HG03439 (cell line): ENCODE results near the gene USP17L13.
"Not testable (repeated sequence)": the region's sequence is repeated elsewhere in the genome, so short reads cannot be mapped to it uniquely, and the experiment has no call there.

Experiments
- ATAC-seq: cut with Tn5 transposase; IDR thresholded peaks from one replicate; pipeline ENCODE4 v1.9.1; 2021; ENCODE audit warnings: mild to moderate bottlenecking, moderate library complexity; ENCODE audit not compliant: unreplicated experiment

USP17L13 gene

GRCh38 chr4:9224596-9224995 is at the start of gene USP17L13:
USP17L13 (plus strand) TSS chr4:9224896; CDS start chr4:9224896, 0 bp downstream.
- not testable (repeated sequence) for ATAC-seq

- ATAC-seq: not testable (repeated sequence)
Observed at GRCh38 chr4:9210357-9210756, 14.3 kb upstream of the USP17L13 start, which contains the start of gene USP17L10. USP17L10 (plus strand) TSS chr4:9210657; CDS start chr4:9210657, 0 bp downstream.

- ATAC-seq: not testable (repeated sequence)
Observed at GRCh38 chr4:9214701-9215100, 10.0 kb upstream of the USP17L13 start.

- not testable (repeated sequence) for ATAC-seq
Observed at GRCh38 chr4:9215105-9215504, 9.6 kb upstream of the USP17L13 start, which contains the start of gene USP17L11. USP17L11 (plus strand) TSS chr4:9215405; CDS start chr4:9215405, 0 bp downstream.

DNA sequence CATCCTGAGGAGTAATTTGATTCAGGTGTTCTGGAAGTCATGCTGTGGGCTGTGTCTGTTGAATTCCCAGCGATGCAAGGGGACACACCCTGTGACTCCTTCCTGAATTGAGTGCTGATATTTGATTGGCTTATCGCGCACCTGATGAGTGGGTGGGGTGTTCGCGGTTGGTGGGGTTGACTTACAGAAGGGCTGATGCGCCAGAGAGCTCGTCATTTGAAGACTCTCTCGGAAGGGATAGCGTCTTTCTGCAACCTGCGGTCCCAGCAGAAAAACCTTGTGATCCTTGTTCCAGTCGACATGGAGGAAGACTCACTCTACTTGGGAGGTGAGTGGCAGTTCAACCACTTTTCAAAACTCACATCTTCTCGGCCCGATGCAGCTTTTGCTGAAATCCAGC is 4.8 kb upstream of the USP17L13 start, which contains the start of gene USP17L12:
TSS of gene USP17L12 (plus strand) at position 301 of the 400 bp plus-strand sequence. CDS start at position 301, 0 bp downstream.
- ATAC-seq: not testable (repeated sequence)

DNA sequence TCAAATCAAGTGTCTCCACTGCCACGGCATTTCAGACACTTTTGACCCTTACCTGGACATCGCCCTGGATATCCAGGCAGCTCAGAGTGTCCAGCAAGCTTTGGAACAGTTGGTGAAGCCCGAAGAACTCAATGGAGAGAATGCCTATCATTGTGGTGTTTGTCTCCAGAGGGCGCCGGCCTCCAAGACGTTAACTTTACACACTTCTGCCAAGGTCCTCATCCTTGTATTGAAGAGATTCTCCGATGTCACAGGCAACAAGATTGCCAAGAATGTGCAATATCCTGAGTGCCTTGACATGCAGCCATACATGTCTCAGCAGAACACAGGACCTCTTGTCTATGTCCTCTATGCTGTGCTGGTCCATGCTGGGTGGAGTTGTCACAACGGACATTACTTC is 5.6 kb downstream of the USP17L13 start:
- ATAC-seq: not testable (repeated sequence)

GRCh38 chr4:9234085-9234484 is 9.4 kb downstream of the USP17L13 start, which contains the start of gene USP17L15:
USP17L15 (plus strand) TSS chr4:9234385; CDS start chr4:9234385, 0 bp downstream.
- not testable (repeated sequence) for ATAC-seq

- not testable (repeated sequence) for ATAC-seq
Observed at GRCh38 chr4:9238461-9238860, 13.8 kb downstream of the USP17L13 start.

- ATAC-seq: not testable (repeated sequence)
Observed at GRCh38 chr4:9243579-9243978, 18.9 kb downstream of the USP17L13 start, which contains the start of gene USP17L17. USP17L17 (plus strand) TSS chr4:9243879; CDS start chr4:9243879, 0 bp downstream.

DNA sequence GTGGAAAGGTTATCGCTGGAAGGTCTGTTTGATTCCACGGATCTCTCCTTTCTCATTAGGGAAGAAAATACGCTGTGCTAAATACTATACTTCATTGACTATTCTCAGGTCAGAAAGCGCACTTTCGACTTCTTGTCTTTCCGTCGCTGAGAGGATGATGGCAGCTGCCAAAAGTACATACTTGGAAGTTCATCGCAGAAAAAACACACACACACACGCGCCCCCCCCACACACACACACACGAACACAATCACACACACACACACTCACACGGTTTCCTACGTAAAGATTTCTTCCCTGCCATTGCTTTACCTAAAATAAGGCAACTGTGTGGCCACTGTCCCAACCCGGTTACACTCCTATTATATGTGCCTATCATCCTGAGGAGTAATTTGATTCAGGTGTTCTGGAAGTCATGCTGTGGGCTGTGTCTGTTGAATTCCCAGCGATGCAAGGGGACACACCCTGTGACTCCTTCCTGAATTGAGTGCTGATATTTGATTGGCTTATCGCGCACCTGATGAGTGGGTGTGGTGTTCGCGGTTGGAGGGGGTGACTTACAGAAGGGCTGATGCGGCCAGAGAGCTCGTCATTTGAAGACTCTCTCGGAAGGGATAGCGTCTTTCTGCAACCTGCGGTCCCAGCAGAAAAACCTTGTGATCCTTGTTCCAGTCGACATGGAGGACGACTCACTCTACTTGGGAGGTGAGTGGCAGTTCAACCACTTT is 23.4 kb downstream of the USP17L13 start, which contains the start of gene USP17L18:
TSS of gene USP17L18 (plus strand) at position 678 of the 728 bp plus-strand sequence. CDS start at position 678, 0 bp downstream.
- ATAC-seq: not testable (repeated sequence)

- ATAC-seq: not testable (repeated sequence)
Observed at GRCh38 chr4:9253078-9253477, 28.4 kb downstream of the USP17L13 start, which contains the start of gene USP17L19. USP17L19 (plus strand) TSS chr4:9253378; CDS start chr4:9253378, 0 bp downstream.

GRCh38 chr4:9257824-9258223 is 33.1 kb downstream of the USP17L13 start, which contains the start of gene USP17L20:
USP17L20 (plus strand) TSS chr4:9258124; CDS start chr4:9258124, 0 bp downstream.
- ATAC-seq: not testable (repeated sequence)

DNA sequence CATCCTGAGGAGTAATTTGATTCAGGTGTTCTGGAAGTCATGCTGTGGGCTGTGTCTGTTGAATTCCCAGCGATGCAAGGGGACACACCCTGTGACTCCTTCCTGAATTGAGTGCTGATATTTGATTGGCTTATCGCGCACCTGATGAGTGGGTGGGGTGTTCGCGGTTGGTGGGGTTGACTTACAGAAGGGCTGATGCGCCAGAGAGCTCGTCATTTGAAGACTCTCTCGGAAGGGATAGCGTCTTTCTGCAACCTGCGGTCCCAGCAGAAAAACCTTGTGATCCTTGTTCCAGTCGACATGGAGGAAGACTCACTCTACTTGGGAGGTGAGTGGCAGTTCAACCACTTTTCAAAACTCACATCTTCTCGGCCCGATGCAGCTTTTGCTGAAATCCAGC is 37.9 kb downstream of the USP17L13 start, which contains the start of gene USP17L21:
TSS of gene USP17L21 (plus strand) at position 301 of the 400 bp plus-strand sequence. CDS start at position 301, 0 bp downstream.
- not testable (repeated sequence) for ATAC-seq

- not testable (repeated sequence) for ATAC-seq
Observed at GRCh38 chr4:9267319-9267718, 42.6 kb downstream of the USP17L13 start, which contains the start of gene USP17L22. USP17L22 (plus strand) TSS chr4:9267619; CDS start chr4:9267619, 0 bp downstream.

DNA sequence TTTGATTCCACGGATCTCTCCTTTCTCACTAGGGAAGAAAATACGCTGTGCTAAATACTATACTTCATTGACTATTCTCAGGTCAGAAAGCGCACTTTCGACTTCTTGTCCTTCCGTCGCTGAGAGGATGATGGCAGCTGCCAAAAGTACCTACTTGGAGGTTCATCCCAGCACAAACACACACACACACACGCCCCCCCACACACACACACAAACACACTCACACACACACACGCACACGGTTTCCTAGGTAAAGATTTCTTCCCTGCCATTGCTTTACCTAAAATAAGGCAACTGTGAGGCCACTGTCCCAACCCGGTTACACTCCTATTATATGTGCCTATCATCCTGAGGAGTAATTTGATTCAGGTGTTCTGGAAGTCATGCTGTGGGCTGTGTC is 47.0 kb downstream of the USP17L13 start:
- not testable (repeated sequence) for ATAC-seq
